ENCODE data around the gene KRT5.

GRCh38 chr12:52496054-52496453, 24.1 kb downstream of the KRT5 start:
- TF ChIP-seq CTCF (conservative IDR thresholded peaks at IDR 0.05; ENCODE audit: low read length) (no peak), EZH2phosphoT487 (IDR thresholded peaks at IDR 0.05; ENCODE audit: borderline replicate concordance) (no peak)

Data from Loucy (cell line).